WERI-Rb-1 (cell line): ENCODE data around the gene CWC25.

ENCODE experiments used
- DNase-seq: peaks from one replicate; pipeline ENCODE4 v3.0.0-alpha.2; 2020
- H3K27ac ChIP-seq: fragments of 250-450 bp; sonication (Bioruptor Pico); 2 replicates; pipeline ENCODE4 v1.5.1; 2020; ENCODE audit warnings: mild to moderate bottlenecking, moderate library complexity
- H3K27me3 ChIP-seq: fragments of 250-450 bp; sonication (Bioruptor Pico); 2 replicates; pipeline ENCODE4 v1.5.1; 2021; ENCODE audit warnings: mild to moderate bottlenecking, low read depth, moderate library complexity; ENCODE audit not compliant: insufficient read depth, severe bottlenecking
- H3K36me3 ChIP-seq: fragments of 250-450 bp; sonication (Bioruptor Pico); 2 replicates; pipeline ENCODE4 v1.5.1; 2020; ENCODE audit warnings: mild to moderate bottlenecking, moderate library complexity
- H3K4me3 ChIP-seq: 2 replicates; pipeline ENCODE4 v1.5.1; 2011; ENCODE audit warnings: low read depth, mild to moderate bottlenecking, control low read depth, low read length
- H3K9me3 ChIP-seq: fragments of 250-450 bp; sonication (Bioruptor Pico); 2 replicates; pipeline ENCODE4 v1.5.1; 2021; ENCODE audit warnings: mild to moderate bottlenecking, moderate library complexity; ENCODE audit not compliant: severe bottlenecking
- CTCF ChIP-seq: IDR thresholded peaks from 2 replicates; pipeline ENCODE4 v1.5.1; 2011; ENCODE audit warnings: low read depth, mild to moderate bottlenecking, control low read depth, inconsistent platforms, low read length

The CWC25 gene

GRCh38 chr17:38853292-38854219 lies 28.4 kb upstream of the CWC25 start, which contains the start of gene RPL23:
TSS of gene RPL23 (minus strand) at chr17:38853721. CDS start at chr17:38853710, 11 bp downstream.
- Histone ChIP-seq H3K27ac (peak within 1 kb of the TSS; percentile 85), H3K4me3 (peak within 1 kb of the TSS; percentile 91), H3K27me3 (no peaks in the 10 kb centered on the region), H3K9me3 (no peaks in the 10 kb centered on the region), H3K36me3 (peaks cover 47% of the 10 kb centered on the region)
- DNase-seq, result peak; percentile 96
- TF ChIP-seq CTCF, result no peak

- peak overlapping the region; percentile 91 for H3K4me3 ChIP-seq
- no peaks in the 10 kb centered on the region for H3K27me3 ChIP-seq
- peaks cover 54% of the 10 kb centered on the region for H3K36me3 ChIP-seq
- H3K27ac ChIP-seq, result peak overlapping the region; percentile 85
- H3K9me3 ChIP-seq, result no peaks in the 10 kb centered on the region
- DNase-seq, result no peak
- TF ChIP-seq CTCF, result no peak
These were observed 27.7 kb upstream of the CWC25 start for GRCh38 chr17:38852771-38853291.

- H3K4me3 ChIP-seq, result no peak overlapping the region
- no peaks in the 10 kb centered on the region for H3K27me3 ChIP-seq
- TF ChIP-seq CTCF, result no peak
- no peaks in the 10 kb centered on the region for H3K9me3 ChIP-seq
- DNase-seq, result no peak
- peaks cover 66% of the 10 kb centered on the region for H3K36me3 ChIP-seq
- no peak overlapping the region for H3K27ac ChIP-seq
These were observed 26.3 kb upstream of the CWC25 start for GRCh38 chr17:38851434-38851833.

- no peak for TF ChIP-seq CTCF
- peaks cover 75% of the 10 kb centered on the region for H3K36me3 ChIP-seq
- DNase-seq, result no peak
- H3K4me3 ChIP-seq, result no peak overlapping the region
- no peaks in the 10 kb centered on the region for H3K27me3 ChIP-seq
- no peak overlapping the region for H3K27ac ChIP-seq
- H3K9me3 ChIP-seq, result no peaks in the 10 kb centered on the region
These were observed 25.3 kb upstream of the CWC25 start for GRCh38 chr17:38850374-38850773.

- DNase-seq, result no peak
- no peaks in the 10 kb centered on the region for H3K9me3 ChIP-seq
- peaks cover 75% of the 10 kb centered on the region for H3K36me3 ChIP-seq
- no peaks in the 10 kb centered on the region for H3K27me3 ChIP-seq
- H3K4me3 ChIP-seq, result no peak overlapping the region
- no peak for TF ChIP-seq CTCF
- H3K27ac ChIP-seq, result no peak overlapping the region
These were observed 24.0 kb upstream of the CWC25 start for GRCh38 chr17:38848939-38849605.
